HepG2 (cell line): Measurements from ENCODE around the gene COL27A1. TPM values are rescaled to one million over a fixed set of nuclear protein-coding genes. Genes with fewer than 3 reads are reported as not detected.

Experiments used
- NBN ChIP-seq: fragments of 450-650 bp; conservative IDR thresholded peaks from 2 replicates; pipeline ENCODE4 v1.6.1; 2017
- SETDB1 ChIP-seq: sonication (generic); formaldehyde crosslinking; IDR thresholded peaks from 2 replicates; pipeline ENCODE4 v1.5.1; 2020; ENCODE audit warnings: missing genetic modification reagents, mild to moderate bottlenecking, borderline replicate concordance
- TBX2 ChIP-seq: sonication (generic); formaldehyde crosslinking; IDR thresholded peaks from 2 replicates; pipeline ENCODE4 v1.5.0; 2020; ENCODE audit warnings: missing genetic modification reagents, mild to moderate bottlenecking, borderline replicate concordance
- ZNF121 ChIP-seq: sonication (generic); formaldehyde crosslinking; IDR thresholded peaks from 2 replicates; pipeline ENCODE4 v1.5.0; 2020; ENCODE audit warnings: mild to moderate bottlenecking, missing genetic modification reagents
- ZNF17 ChIP-seq: sonication (generic); formaldehyde crosslinking; IDR thresholded peaks from 2 replicates; pipeline ENCODE4 v1.5.0; 2020; ENCODE audit warnings: mild to moderate bottlenecking, missing genetic modification reagents
- ZNF205 ChIP-seq: IDR thresholded peaks from 2 replicates; pipeline ENCODE4 v1.6.1; 2018; ENCODE audit warnings: missing biosample characterization, missing genetic modification reagents
- ZNF30 ChIP-seq: sonication (generic); formaldehyde crosslinking; IDR thresholded peaks from 2 replicates; pipeline ENCODE4 v1.5.0; 2020; ENCODE audit warnings: mild to moderate bottlenecking, missing genetic modification reagents
- ZNF570 ChIP-seq: sonication (generic); formaldehyde crosslinking; IDR thresholded peaks from 2 replicates; pipeline ENCODE4 v1.4.0; 2020; ENCODE audit warnings: mild to moderate bottlenecking, missing genetic modification reagents, borderline replicate concordance
- ZNF619 ChIP-seq: sonication (generic); formaldehyde crosslinking; IDR thresholded peaks from 2 replicates; pipeline ENCODE4 v1.4.0; 2020; ENCODE audit warnings: mild to moderate bottlenecking, missing genetic modification reagents
- ZSCAN9 ChIP-seq: IDR thresholded peaks from 2 replicates; pipeline ENCODE4 v1.6.1; 2016; ENCODE audit warnings: borderline replicate concordance
- polyA plus RNA-seq, 8 experiments: library from polyadenylated mRNA; depleted of rRNA in 3 of 8; stranded (reverse) in 7 of 8; unstranded in 1 of 8; fragments of >200 nt; fragmentation: Illumina TruSeq in 4 of 8; extraction: Trizol in 4 of 8; gene quantifications; 2 replicates each; pipeline versions ENCODE4 v1.2.1 to v1.2.3, GENCODE V29; 2011 to 2016; ENCODE audit warnings: low read depth in 4 of 8, missing spikeins in 1 of 8, mixed read lengths in 1 of 8; ENCODE audit not compliant: insufficient read depth in 1 of 8
- total RNA-seq, 5 experiments: library from RNA; depleted of rRNA; stranded (reverse); fragments of >200 nt; fragmentation: Illumina TruSeq; extraction: Trizol; gene quantifications; 2 replicates each; pipeline ENCODE4 v1.2.3, GENCODE V29; 2016; ENCODE audit warnings: low read depth in 1 of 5
- TF ChIP-seq, protein P1 (sequence below): sonication (generic); formaldehyde crosslinking; IDR thresholded peaks from 2 replicates; pipeline ENCODE4 v1.5.0; 2020; ENCODE audit warnings: mild to moderate bottlenecking, missing genetic modification reagents
- TF ChIP-seq, protein P2 (sequence below): sonication (generic); formaldehyde crosslinking; IDR thresholded peaks from 2 replicates; pipeline ENCODE4 v1.8.0; 2022; ENCODE audit warnings: missing genetic modification reagents, mild to moderate bottlenecking, borderline replicate concordance
- TF ChIP-seq, protein P3 (sequence below): sonication (generic); formaldehyde crosslinking; conservative IDR thresholded peaks from 2 replicates; pipeline ENCODE4 v1.8.0; 2022; ENCODE audit warnings: low read depth, missing genetic modification reagents
- TF ChIP-seq, protein P4 (sequence below): sonication (generic); formaldehyde crosslinking; IDR thresholded peaks from 2 replicates; pipeline ENCODE4 v1.9.0; 2021; ENCODE audit warnings: missing genetic modification reagents, borderline replicate concordance
- TF ChIP-seq, protein P5 (sequence below): sonication (generic); formaldehyde crosslinking; IDR thresholded peaks from 2 replicates; pipeline ENCODE4 v1.5.1; 2020; ENCODE audit warnings: mild to moderate bottlenecking, missing genetic modification reagents, borderline replicate concordance
- TF ChIP-seq, protein P6 (sequence below): sonication (generic); formaldehyde crosslinking; conservative IDR thresholded peaks from 2 replicates; pipeline ENCODE4 v1.4.0; 2020; ENCODE audit warnings: missing genetic modification reagents
- TF ChIP-seq, protein P7 (sequence below): sonication (generic); formaldehyde crosslinking; conservative IDR thresholded peaks from 2 replicates; pipeline ENCODE4 v1.8.1; 2023; ENCODE audit warnings: missing genetic modification reagents

Gene COL27A1
- total and polyA plus RNA-seq, 2 of the 13 experiments (the other 11 are each of a cell fraction or from before 2014, with no cell fraction given) = 71.3 to 89.1 TPM

DNA sequence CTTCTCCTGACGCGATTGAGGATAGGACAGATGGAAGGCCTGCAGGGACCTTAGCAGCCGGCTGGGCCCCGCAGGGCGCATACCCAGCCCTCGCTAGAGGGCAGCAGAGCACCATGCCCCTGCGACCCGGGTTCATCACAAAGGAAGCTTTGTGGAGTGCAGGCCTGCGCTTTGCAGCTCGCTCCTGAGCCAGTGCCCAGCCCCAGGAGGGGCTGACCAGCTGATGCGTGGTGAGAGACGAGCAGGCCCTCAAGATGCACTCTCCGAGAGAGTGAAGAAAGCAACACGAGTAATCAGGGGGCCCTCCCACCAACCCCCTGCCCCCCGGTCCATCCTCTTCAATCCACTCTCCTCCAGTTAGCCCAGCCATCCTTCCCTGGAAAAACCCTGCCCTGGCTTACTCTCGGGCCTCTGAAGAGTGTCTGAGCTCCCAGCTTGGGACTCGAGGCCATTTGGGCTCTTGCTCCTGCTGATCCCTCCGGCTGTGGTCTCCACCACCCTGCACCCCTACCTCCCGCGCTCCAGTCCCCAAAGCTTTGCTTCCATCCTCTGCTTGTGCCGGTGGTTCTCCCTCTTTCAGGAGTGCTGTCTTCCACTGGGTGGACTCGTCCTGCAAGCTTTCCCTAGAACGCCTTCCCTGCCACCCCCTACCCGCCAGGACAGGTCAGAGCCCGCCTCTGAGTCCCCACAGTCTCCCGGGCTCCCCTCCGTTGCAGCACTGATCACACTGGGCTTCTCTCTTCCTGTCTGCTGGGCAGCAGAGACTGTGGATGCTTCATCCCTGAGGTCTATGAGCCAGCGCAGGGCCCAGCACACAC lies 47.1 kb upstream of the COL27A1 start (continued):
- TF ChIP-seq, protein P1, sequence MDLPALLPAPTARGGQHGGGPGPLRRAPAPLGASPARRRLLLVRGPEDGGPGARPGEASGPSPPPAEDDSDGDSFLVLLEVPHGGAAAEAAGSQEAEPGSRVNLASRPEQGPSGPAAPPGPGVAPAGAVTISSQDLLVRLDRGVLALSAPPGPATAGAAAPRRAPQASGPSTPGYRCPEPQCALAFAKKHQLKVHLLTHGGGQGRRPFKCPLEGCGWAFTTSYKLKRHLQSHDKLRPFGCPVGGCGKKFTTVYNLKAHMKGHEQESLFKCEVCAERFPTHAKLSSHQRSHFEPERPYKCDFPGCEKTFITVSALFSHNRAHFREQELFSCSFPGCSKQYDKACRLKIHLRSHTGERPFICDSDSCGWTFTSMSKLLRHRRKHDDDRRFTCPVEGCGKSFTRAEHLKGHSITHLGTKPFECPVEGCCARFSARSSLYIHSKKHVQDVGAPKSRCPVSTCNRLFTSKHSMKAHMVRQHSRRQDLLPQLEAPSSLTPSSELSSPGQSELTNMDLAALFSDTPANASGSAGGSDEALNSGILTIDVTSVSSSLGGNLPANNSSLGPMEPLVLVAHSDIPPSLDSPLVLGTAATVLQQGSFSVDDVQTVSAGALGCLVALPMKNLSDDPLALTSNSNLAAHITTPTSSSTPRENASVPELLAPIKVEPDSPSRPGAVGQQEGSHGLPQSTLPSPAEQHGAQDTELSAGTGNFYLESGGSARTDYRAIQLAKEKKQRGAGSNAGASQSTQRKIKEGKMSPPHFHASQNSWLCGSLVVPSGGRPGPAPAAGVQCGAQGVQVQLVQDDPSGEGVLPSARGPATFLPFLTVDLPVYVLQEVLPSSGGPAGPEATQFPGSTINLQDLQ (CRISPR knock-in tag) = peak; percentile 13; the same call in 1 of the 2 replicates
- TF ChIP-seq ZNF121 (CRISPR knock-in tag) (0 out of 2 replicates have a peak, but pooled peaks have one; percentile 40), ZSCAN9 (CRISPR knock-in tag) (peak; percentile 29; the same call in 1 of the 2 replicates), ZNF17 (CRISPR knock-in tag) (no peak), SETDB1 (CRISPR knock-in tag) (no peak), NBN (no peak), ZNF619 (CRISPR knock-in tag) (peak; percentile 86; the same call in 1 of the 2 replicates), TBX2 (CRISPR knock-in tag) (peak; percentile 74), ZNF570 (CRISPR knock-in tag) (no peak), ZNF205 (CRISPR knock-in tag) (0 out of 2 replicates have a peak, but pooled peaks have one; percentile 41), ZNF30 (no peak)
- TF ChIP-seq, protein P2, sequence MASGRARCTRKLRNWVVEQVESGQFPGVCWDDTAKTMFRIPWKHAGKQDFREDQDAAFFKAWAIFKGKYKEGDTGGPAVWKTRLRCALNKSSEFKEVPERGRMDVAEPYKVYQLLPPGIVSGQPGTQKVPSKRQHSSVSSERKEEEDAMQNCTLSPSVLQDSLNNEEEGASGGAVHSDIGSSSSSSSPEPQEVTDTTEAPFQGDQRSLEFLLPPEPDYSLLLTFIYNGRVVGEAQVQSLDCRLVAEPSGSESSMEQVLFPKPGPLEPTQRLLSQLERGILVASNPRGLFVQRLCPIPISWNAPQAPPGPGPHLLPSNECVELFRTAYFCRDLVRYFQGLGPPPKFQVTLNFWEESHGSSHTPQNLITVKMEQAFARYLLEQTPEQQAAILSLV (CRISPR knock-in tag) = peak; percentile 78; the same call in 1 of the 2 replicates
- TF ChIP-seq, protein P3, sequence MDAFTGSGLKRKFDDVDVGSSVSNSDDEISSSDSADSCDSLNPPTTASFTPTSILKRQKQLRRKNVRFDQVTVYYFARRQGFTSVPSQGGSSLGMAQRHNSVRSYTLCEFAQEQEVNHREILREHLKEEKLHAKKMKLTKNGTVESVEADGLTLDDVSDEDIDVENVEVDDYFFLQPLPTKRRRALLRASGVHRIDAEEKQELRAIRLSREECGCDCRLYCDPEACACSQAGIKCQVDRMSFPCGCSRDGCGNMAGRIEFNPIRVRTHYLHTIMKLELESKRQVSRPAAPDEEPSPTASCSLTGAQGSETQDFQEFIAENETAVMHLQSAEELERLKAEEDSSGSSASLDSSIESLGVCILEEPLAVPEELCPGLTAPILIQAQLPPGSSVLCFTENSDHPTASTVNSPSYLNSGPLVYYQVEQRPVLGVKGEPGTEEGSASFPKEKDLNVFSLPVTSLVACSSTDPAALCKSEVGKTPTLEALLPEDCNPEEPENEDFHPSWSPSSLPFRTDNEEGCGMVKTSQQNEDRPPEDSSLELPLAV (CRISPR knock-in tag) = no peak
- TF ChIP-seq, protein P4, sequence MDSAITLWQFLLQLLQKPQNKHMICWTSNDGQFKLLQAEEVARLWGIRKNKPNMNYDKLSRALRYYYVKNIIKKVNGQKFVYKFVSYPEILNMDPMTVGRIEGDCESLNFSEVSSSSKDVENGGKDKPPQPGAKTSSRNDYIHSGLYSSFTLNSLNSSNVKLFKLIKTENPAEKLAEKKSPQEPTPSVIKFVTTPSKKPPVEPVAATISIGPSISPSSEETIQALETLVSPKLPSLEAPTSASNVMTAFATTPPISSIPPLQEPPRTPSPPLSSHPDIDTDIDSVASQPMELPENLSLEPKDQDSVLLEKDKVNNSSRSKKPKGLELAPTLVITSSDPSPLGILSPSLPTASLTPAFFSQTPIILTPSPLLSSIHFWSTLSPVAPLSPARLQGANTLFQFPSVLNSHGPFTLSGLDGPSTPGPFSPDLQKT (CRISPR knock-in tag) = no peak
- TF ChIP-seq, protein P5, sequence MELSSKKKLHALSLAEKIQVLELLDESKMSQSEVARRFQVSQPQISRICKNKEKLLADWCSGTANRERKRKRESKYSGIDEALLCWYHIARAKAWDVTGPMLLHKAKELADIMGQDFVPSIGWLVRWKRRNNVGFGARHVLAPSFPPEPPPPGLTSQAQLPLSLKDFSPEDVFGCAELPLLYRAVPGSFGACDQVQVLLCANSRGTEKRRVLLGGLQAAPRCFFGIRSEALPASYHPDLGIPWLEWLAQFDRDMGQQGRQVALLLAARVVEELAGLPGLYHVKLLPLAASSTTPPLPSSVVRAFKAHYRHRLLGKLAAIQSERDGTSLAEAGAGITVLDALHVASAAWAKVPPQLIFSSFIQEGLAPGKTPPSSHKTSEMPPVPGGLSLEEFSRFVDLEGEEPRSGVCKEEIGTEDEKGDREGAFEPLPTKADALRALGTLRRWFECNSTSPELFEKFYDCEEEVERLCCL (CRISPR knock-in tag) = no peak
- TF ChIP-seq, protein P6, sequence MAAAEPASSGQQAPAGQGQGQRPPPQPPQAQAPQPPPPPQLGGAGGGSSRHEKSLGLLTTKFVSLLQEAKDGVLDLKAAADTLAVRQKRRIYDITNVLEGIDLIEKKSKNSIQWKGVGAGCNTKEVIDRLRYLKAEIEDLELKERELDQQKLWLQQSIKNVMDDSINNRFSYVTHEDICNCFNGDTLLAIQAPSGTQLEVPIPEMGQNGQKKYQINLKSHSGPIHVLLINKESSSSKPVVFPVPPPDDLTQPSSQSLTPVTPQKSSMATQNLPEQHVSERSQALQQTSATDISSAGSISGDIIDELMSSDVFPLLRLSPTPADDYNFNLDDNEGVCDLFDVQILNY (CRISPR knock-in tag) = no peak
- TF ChIP-seq, protein P7, sequence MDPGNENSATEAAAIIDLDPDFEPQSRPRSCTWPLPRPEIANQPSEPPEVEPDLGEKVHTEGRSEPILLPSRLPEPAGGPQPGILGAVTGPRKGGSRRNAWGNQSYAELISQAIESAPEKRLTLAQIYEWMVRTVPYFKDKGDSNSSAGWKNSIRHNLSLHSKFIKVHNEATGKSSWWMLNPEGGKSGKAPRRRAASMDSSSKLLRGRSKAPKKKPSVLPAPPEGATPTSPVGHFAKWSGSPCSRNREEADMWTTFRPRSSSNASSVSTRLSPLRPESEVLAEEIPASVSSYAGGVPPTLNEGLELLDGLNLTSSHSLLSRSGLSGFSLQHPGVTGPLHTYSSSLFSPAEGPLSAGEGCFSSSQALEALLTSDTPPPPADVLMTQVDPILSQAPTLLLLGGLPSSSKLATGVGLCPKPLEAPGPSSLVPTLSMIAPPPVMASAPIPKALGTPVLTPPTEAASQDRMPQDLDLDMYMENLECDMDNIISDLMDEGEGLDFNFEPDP (CRISPR knock-in tag) = no peak
